ENCODE measurements around the gene MYO10. TPM values are rescaled to one million over a fixed set of nuclear protein-coding genes. Genes with fewer than 3 reads are reported as not detected.
A peak's percentile ranks its signal among the peaks of the same experiment; 100 is the strongest.

MYO10 gene
- total RNA-seq, 4 donors from 2014 or later = 30.6 to 55.9 (median 38.2) TPM

DNA sequence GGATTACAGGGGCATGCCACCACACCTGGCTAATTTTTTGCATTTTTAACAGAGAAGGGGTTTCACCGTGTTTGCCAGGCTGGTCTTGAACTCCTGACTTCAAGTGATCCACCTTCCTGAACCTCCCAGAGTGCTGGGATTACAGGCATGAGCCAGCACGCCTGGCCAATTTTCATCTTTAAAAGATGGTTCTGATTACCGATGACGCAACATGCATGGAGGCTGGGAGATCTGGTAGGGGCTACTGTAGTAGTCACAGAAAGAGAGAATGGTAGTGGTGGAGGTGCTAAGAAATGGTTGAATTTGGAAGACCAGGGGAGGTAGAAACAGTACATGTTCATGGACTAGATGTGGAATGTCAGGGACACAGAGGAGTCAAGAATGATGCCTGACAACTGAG lies 296.9 kb downstream of the MYO10 start:
- TF ChIP-seq, protein P1, sequence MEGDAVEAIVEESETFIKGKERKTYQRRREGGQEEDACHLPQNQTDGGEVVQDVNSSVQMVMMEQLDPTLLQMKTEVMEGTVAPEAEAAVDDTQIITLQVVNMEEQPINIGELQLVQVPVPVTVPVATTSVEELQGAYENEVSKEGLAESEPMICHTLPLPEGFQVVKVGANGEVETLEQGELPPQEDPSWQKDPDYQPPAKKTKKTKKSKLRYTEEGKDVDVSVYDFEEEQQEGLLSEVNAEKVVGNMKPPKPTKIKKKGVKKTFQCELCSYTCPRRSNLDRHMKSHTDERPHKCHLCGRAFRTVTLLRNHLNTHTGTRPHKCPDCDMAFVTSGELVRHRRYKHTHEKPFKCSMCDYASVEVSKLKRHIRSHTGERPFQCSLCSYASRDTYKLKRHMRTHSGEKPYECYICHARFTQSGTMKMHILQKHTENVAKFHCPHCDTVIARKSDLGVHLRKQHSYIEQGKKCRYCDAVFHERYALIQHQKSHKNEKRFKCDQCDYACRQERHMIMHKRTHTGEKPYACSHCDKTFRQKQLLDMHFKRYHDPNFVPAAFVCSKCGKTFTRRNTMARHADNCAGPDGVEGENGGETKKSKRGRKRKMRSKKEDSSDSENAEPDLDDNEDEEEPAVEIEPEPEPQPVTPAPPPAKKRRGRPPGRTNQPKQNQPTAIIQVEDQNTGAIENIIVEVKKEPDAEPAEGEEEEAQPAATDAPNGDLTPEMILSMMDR (IDR thresholded peaks at IDR 0.05) = no peak
- no peak for TF ChIP-seq POLR2A (IDR thresholded peaks at IDR 0.05)
- TF ChIP-seq EP300 (IDR thresholded peaks at IDR 0.05) = no peak
- Histone ChIP-seq H3K27ac (no peak overlapping the region), H3K4me1 (peaks cover 0 to 9% (median 0%) of the 10 kb centered on the region in 4 donors), H3K9me3 (no peaks in the 10 kb centered on the region), H3K36me3 (no peaks in the 10 kb centered on the region), H3K27me3 (no peaks in the 10 kb centered on the region), H3K4me3 (no peak overlapping the region)
- DNase-seq (ENCODE audit: low spot score in 2 of 2) = no peak
- WGBS, 2 donors = 79 to 98% methylated on average over 4 of the region's 4 CpGs

DNA sequence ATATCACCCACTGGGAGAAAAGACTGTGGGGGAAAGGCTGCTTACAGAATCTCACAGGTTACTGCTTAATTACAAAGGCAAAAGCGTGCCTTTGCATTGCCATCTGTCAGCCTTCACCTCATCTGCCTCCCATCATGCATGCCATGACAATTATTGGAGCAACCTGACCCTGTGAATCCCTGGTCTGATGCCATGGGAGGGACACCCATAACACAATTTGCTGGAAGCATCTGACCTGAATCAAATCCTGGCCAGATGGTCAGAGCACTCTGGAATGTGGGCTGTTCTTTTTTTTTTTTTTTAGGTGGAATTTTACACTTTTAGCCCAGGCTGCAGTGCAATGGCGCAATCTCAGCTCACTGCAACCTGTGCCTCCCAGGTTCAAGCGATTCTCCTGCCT lies 307.7 kb downstream of the MYO10 start:
- Histone ChIP-seq H3K36me3 (no peaks in the 10 kb centered on the region), H3K4me1 (peaks cover 0 to 39% (median 17%) of the 10 kb centered on the region in 4 donors), H3K4me3 (no peak overlapping the region), H3K9me3 (no peaks in the 10 kb centered on the region), H3K27me3 (no peaks in the 10 kb centered on the region), H3K27ac (peak overlapping the region in 2 of 4 donors; percentile 62 to 68)
- no peak for DNase-seq (ENCODE audit: low spot score in 2 of 2)
- TF ChIP-seq POLR2A (IDR thresholded peaks at IDR 0.05) = no peak
- peak in 1 of 2 donors; percentile 10 for TF ChIP-seq EP300 (IDR thresholded peaks at IDR 0.05)
- WGBS, 2 donors = 88 to 89% methylated on average over 3 of the region's 3 CpGs

DNA sequence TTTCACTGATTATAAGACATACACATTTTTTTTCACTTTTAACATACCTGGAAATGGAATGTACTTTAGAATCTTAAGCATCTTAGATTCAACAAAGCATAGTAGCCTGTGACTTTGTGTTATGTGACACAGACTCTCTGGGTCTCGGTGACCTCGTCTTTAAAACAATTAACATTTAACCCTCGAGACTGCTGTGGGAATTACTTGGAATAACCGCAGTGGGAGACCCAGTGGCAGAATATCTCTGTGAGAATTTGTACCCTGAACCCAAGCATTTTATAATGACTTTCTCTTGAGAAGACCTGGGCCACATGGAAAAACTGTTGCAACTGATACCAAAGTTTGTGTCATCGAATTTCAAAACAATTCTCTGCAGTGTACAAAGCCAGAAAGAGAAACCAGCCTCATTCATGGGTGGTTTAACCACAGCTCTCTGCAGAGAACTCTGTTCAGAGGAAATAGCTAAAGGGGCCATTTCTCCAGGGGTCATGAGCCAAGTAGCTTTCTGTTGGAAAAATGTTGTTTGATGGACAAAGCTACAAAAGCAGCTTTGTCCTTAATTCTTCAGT lies 309.3 kb downstream of the MYO10 start:
- Histone ChIP-seq H3K4me3 (no peak overlapping the region), H3K4me1 (peaks cover 0 to 39% (median 17%) of the 10 kb centered on the region in 4 donors), H3K9me3 (no peaks in the 10 kb centered on the region), H3K36me3 (no peaks in the 10 kb centered on the region), H3K27ac (peak overlapping the region in 3 of 4 donors; percentile 26 to 68 (median 65)), H3K27me3 (no peaks in the 10 kb centered on the region)
- 45 to 46% methylated on average over 5 of the region's 5 CpGs for WGBS, 2 donors
- TF ChIP-seq POLR2A (IDR thresholded peaks at IDR 0.05) (no peak), EP300 (IDR thresholded peaks at IDR 0.05) (peak in 1 of 2 donors; percentile 52)
- TF ChIP-seq, protein P1 (IDR thresholded peaks at IDR 0.05) = no peak
- DNase-seq (ENCODE audit: low spot score in 2 of 2) = no peak

DNA sequence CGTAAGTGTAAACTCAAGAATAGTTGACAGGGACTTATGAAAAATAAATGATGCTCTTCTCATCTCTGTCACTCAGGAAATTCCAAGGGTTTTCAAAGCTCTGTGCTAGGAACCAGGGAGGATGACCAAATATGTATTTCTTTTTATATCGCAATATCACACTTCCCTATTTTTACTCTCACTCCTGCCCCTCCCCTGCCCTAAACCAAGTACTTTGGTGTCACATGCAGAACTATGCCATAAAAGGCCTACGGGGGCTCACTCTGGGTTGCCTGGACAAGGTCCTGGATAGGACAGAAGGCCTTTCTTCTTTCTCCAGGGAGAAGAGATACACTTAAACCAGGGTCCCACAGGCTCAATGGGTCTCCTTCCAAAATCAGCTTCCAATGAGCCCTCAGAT lies 311.0 kb downstream of the MYO10 start:
- no peak for DNase-seq (ENCODE audit: low spot score in 2 of 2)
- no peaks in the 10 kb centered on the region for H3K36me3 ChIP-seq
- H3K27me3 ChIP-seq = no peaks in the 10 kb centered on the region
- H3K9me3 ChIP-seq = no peaks in the 10 kb centered on the region
- peak overlapping the region in 2 of 4 donors; percentile 43 to 68 for H3K27ac ChIP-seq
- H3K4me3 ChIP-seq = no peak overlapping the region
- TF ChIP-seq, protein P1 (IDR thresholded peaks at IDR 0.05) = no peak
- TF ChIP-seq POLR2A (IDR thresholded peaks at IDR 0.05) (no peak), EP300 (IDR thresholded peaks at IDR 0.05) (no peak)
- 51 to 60% methylated on average over 3 of the region's 3 CpGs for WGBS, 2 donors
- peaks cover 0 to 39% (median 17%) of the 10 kb centered on the region in 4 donors for H3K4me1 ChIP-seq

DNA sequence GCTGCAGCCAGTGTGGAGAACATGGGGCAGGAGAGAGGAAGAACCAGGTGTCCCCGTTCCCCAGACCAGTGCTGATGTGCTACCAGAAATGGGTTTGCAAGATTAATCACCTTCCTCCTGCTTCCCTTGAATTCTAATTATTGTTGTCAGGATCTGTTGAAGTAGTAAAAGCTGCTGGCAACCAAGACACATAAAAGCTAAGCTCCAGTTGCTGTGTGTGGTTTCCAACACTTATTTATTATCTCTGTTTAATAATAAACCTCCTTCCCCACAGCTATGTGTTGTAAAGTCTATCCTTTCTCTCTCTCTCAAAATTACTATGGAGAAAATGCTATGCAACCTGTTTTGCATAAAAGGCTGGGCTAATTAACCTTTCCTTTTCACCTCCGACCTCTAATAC lies 317.0 kb downstream of the MYO10 start:
- Histone ChIP-seq H3K27ac (peak overlapping the region in 1 of 4 donors; percentile 27), H3K36me3 (no peaks in the 10 kb centered on the region), H3K27me3 (no peaks in the 10 kb centered on the region), H3K9me3 (no peaks in the 10 kb centered on the region), H3K4me3 (no peak overlapping the region), H3K4me1 (peaks cover 0 to 13% (median 9%) of the 10 kb centered on the region in 4 donors)
- TF ChIP-seq, protein P1 (IDR thresholded peaks at IDR 0.05) = no peak
- TF ChIP-seq EP300 (IDR thresholded peaks at IDR 0.05) (no peak), POLR2A (IDR thresholded peaks at IDR 0.05) (no peak)
- WGBS, 2 donors = 79 to 81% methylated on average over 2 of the region's 2 CpGs
- DNase-seq (ENCODE audit: low spot score in 2 of 2) = no peak

All from tibial nerve (tissue), 4 donors.